ENCODE results near the gene SOBP.

GRCh38 chr6:107524626-107525025 lies 34.7 kb downstream of the SOBP start:
- TF ChIP-seq ZNF768 (tag by site-specific recombination; IDR thresholded peaks at IDR 0.05): no peak
- no peak for TF ChIP-seq GLI4 (tag by site-specific recombination; IDR thresholded peaks at IDR 0.05)
- TF ChIP-seq, protein P1, sequence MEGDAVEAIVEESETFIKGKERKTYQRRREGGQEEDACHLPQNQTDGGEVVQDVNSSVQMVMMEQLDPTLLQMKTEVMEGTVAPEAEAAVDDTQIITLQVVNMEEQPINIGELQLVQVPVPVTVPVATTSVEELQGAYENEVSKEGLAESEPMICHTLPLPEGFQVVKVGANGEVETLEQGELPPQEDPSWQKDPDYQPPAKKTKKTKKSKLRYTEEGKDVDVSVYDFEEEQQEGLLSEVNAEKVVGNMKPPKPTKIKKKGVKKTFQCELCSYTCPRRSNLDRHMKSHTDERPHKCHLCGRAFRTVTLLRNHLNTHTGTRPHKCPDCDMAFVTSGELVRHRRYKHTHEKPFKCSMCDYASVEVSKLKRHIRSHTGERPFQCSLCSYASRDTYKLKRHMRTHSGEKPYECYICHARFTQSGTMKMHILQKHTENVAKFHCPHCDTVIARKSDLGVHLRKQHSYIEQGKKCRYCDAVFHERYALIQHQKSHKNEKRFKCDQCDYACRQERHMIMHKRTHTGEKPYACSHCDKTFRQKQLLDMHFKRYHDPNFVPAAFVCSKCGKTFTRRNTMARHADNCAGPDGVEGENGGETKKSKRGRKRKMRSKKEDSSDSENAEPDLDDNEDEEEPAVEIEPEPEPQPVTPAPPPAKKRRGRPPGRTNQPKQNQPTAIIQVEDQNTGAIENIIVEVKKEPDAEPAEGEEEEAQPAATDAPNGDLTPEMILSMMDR (tag by site-specific recombination; IDR thresholded peaks at IDR 0.05): no peak
- TF ChIP-seq ZSCAN23 (tag by site-specific recombination; IDR thresholded peaks at IDR 0.05): no peak
- TF ChIP-seq SALL2 (tag by site-specific recombination; IDR thresholded peaks at IDR 0.05; ENCODE audit: borderline replicate concordance): no peak

Data from HEK293 (cell line).